D721Med (cell line): ENCODE measurements around the gene C9orf50.

Experiments
- DNase-seq: peaks from one replicate; pipeline ENCODE4 v3.0.0; 2011; ENCODE audit warnings: low spot score; ENCODE audit not compliant: insufficient read length
- FAIRE-seq: peaks from 2 replicates; lab custom pipeline; 2011; peaks lifted over from hg19 to GRCh38; lab: Jason Lieb, UNC
- CTCF ChIP-seq: IDR thresholded peaks from 2 replicates; pipeline ENCODE4 v1.5.1; 2012; ENCODE audit warnings: mild to moderate bottlenecking, control low read depth; ENCODE audit not compliant: insufficient read depth; ENCODE audit errors: missing control alignments

Gene C9orf50

GRCh38 chr9:129610213-129610472 lies 10.8 kb downstream of the C9orf50 start:
- TF ChIP-seq CTCF, result no peak
- FAIRE-seq, result no peak
- DNase-seq, result no peak

GRCh38 chr9:129609486-129610212 lies 11.3 kb downstream of the C9orf50 start:
- no peak for TF ChIP-seq CTCF
- no peak for FAIRE-seq
- DNase-seq, result no peak

GRCh38 chr9:129608561-129609481 lies 12.1 kb downstream of the C9orf50 start:
- no peak for FAIRE-seq
- no peak for TF ChIP-seq CTCF
- DNase-seq, result no peak

- FAIRE-seq (no peak), DNase-seq (no peak)
- no peak for TF ChIP-seq CTCF
These were observed 13.9 kb downstream of the C9orf50 start for GRCh38 chr9:129607027-129607387.

GRCh38 chr9:129606161-129607026 lies 14.5 kb downstream of the C9orf50 start:
- FAIRE-seq, result no peak
- DNase-seq, result no peak
- no peak for TF ChIP-seq CTCF

- FAIRE-seq (no peak), DNase-seq (no peak)
- TF ChIP-seq CTCF, result no peak
These were observed 16.1 kb downstream of the C9orf50 start for GRCh38 chr9:129604766-129605163.
